Endothelial cell of umbilical vein (primary cell): Measurements from ENCODE around the gene SIM1. TPM values are rescaled to one million over a fixed set of nuclear protein-coding genes. Genes with fewer than 3 reads are reported as not detected.

ENCODE experiments used
- BruUV-seq: library from RNA; stranded (reverse); fragments of 400-500 nt; replicated peaks from 2 replicates; lab custom pipeline; 2021; lab: Mats Ljungman, UMichigan
- CTCF ChIA-PET: fragments of 300-600, 350-600 bp; sonication (Branson Sonifier 250); formaldehyde crosslinking; loops from one replicate; lab custom pipeline; 2021; ENCODE audit warnings: antibody characterized with exemption, inconsistent platforms; lab: Charles Lee
- POLR2A ChIA-PET: fragments of 300-600, 350-600 bp; sonication (Branson Sonifier 250); formaldehyde crosslinking; loops from one replicate; lab custom pipeline; 2021; ENCODE audit warnings: antibody characterized with exemption, inconsistent platforms; lab: Charles Lee
- DNase-seq: peaks from one replicate; pipeline ENCODE4 v3.0.0-alpha.2; 2011; ENCODE audit warnings: low read depth, low spot score
- FAIRE-seq: peaks from 2 replicates; lab custom pipeline; 2011; peaks lifted over from hg19 to GRCh38; lab: Jason Lieb, UNC
- H2AFZ ChIP-seq: 2 replicates; pipeline ENCODE4 v1.6.0; 2012; ENCODE audit warnings: low read depth, low read length, control low read depth, inconsistent platforms
- H3K27ac ChIP-seq: 2 replicates; pipeline ENCODE4 v1.5.1; 2011; ENCODE audit warnings: low read depth, mild to moderate bottlenecking, control low read depth, low read length, moderate library complexity; ENCODE audit not compliant: insufficient read depth
- H3K27me3 ChIP-seq, 2 experiments: 2 replicates each; pipeline versions ENCODE4 v1.6.0 to v1.6.1; 2011; ENCODE audit warnings: low read length in 2 of 2, mixed read lengths in 1 of 2; ENCODE audit not compliant: control insufficient read depth in 2 of 2, insufficient read depth in 2 of 2
- H3K36me3 ChIP-seq, 2 experiments: 2 replicates in 1 of 2; 3 replicates in 1 of 2; pipeline ENCODE4 v1.5.1; 2011; ENCODE audit warnings: low read length in 2 of 2, mild to moderate bottlenecking in 1 of 2, moderate library complexity in 1 of 2; ENCODE audit not compliant: control insufficient read depth in 2 of 2, insufficient read depth in 2 of 2; ENCODE audit errors: extremely low read depth in 1 of 2
- H3K4me1 ChIP-seq: 3 replicates; pipeline ENCODE4 v1.5.1; 2011; ENCODE audit warnings: mild to moderate bottlenecking, low read length; ENCODE audit not compliant: control insufficient read depth, insufficient read depth; ENCODE audit errors: extremely low read depth
- H3K4me2 ChIP-seq: 2 replicates; pipeline ENCODE4 v1.6.1; 2011; ENCODE audit warnings: low read length, control low read depth, mixed read lengths; ENCODE audit not compliant: insufficient read depth
- H3K4me3 ChIP-seq, 3 experiments: fragments of 200-600 bp in 1 of 3; sonication (generic), shearing (Covaris generic) in 1 of 3; replicated peaks in 1 of 3; 2 replicates each; pipeline ENCODE4 v1.5.1; 2011 to 2016; ENCODE audit warnings: control low read depth in 3 of 3, low read length in 3 of 3, mild to moderate bottlenecking in 2 of 3, inconsistent platforms in 1 of 3, low read depth in 1 of 3, moderate library complexity in 1 of 3; ENCODE audit not compliant: insufficient read depth in 1 of 3
- H3K79me2 ChIP-seq: 2 replicates; pipeline ENCODE4 v1.6.0; 2012; ENCODE audit warnings: low read length, inconsistent platforms; ENCODE audit not compliant: control insufficient read depth, insufficient read depth
- H3K9ac ChIP-seq: replicated peaks from 2 replicates; pipeline ENCODE3; 2011; ENCODE audit warnings: low read length, control low read depth; ENCODE audit not compliant: insufficient read depth; ENCODE audit errors: extremely low read depth
- H3K9me1 ChIP-seq: replicated peaks from 3 replicates; pipeline ENCODE4 v1.6.0; 2011; ENCODE audit warnings: mild to moderate bottlenecking, low read length; ENCODE audit not compliant: control insufficient read depth, insufficient read depth; ENCODE audit errors: extremely low read depth
- H3K9me3 ChIP-seq: replicated peaks from 2 replicates; pipeline ENCODE4 v1.5.1; 2012; ENCODE audit warnings: low read length, inconsistent platforms; ENCODE audit not compliant: control insufficient read depth, insufficient read depth
- H4K20me1 ChIP-seq: replicated peaks from 2 replicates; pipeline ENCODE3; 2011; ENCODE audit warnings: mild to moderate bottlenecking, low read length; ENCODE audit not compliant: control insufficient read depth, insufficient read depth; ENCODE audit errors: extremely low read depth
- EZH2 ChIP-seq: IDR thresholded peaks from 2 replicates; pipeline ENCODE4 v1.6.1; 2012; ENCODE audit warnings: borderline replicate concordance, low read depth, mild to moderate bottlenecking, moderate library complexity, low read length, inconsistent platforms; ENCODE audit not compliant: severe bottlenecking
- FOS ChIP-seq: IDR thresholded peaks from 2 replicates; pipeline ENCODE4 v1.6.1; 2011; ENCODE audit warnings: mild to moderate bottlenecking, low read length, moderate library complexity, borderline replicate concordance; ENCODE audit not compliant: insufficient read depth
- GATA2 ChIP-seq: IDR thresholded peaks from 2 replicates; pipeline ENCODE4 v1.7.0; 2011; ENCODE audit warnings: low read depth, mild to moderate bottlenecking, moderate library complexity, mixed read lengths, low read length; ENCODE audit not compliant: insufficient read length, insufficient read depth
- JUN ChIP-seq: IDR thresholded peaks from 2 replicates; pipeline ENCODE4 v1.6.1; 2011; ENCODE audit warnings: borderline replicate concordance, low read depth; ENCODE audit not compliant: insufficient read length, insufficient read depth
- MYC ChIP-seq: IDR thresholded peaks from one replicate; pipeline ENCODE4 v1.6.1; 2011; ENCODE audit warnings: mild to moderate bottlenecking, low read depth, low read length
- POLR2A ChIP-seq: IDR thresholded peaks from 2 replicates; pipeline ENCODE4 v1.6.1; 2012; ENCODE audit warnings: low read depth, mild to moderate bottlenecking, control low read depth, low read length
- POLR2AphosphoS5 ChIP-seq: IDR thresholded peaks from 2 replicates; pipeline ENCODE4 v1.6.1; 2012; ENCODE audit warnings: low read depth, mild to moderate bottlenecking, control low read depth, low read length, moderate library complexity; ENCODE audit not compliant: insufficient read depth
- dilution Hi-C: fragments of 300-500 bp; cut with MboI; formaldehyde crosslinking; loops from one replicate; pipeline ENCODE4 v1.15.0; 2019; ENCODE audit warnings: low sequenced_read_pairs; ENCODE audit not compliant: extremely low pct_ligation_motif_present
- intact Hi-C: fragments of 100-400 bp; cut with micrococcal nuclease; formaldehyde crosslinking; loops from one replicate; pipeline ENCODE4 v1.10.0; 2022
- polyA plus RNA-seq, 4 experiments: library from polyadenylated mRNA; depleted of rRNA in 3 of 4; stranded (reverse) in 3 of 4; unstranded in 1 of 4; fragments of >200 nt; gene quantifications; 2 replicates each; pipeline versions ENCODE4 v1.2.1 to v1.2.3, GENCODE V29; 2011 to 2012; ENCODE audit warnings: missing spikeins in 1 of 4
- total RNA-seq: library from RNA; stranded (reverse); gene quantifications from 2 replicates; pipeline ENCODE4 v1.2.3, GENCODE V29; 2021
- TF ChIP-seq, protein P1 (sequence below), 2 donors: IDR thresholded peaks; 1 replicate in 1 of 2; 2 replicates in 1 of 2; pipeline ENCODE4 v1.5.1; 2011; ENCODE audit warnings: low read length in 2 of 2, mild to moderate bottlenecking in 2 of 2, moderate library complexity in 2 of 2, control low read depth in 1 of 2, inconsistent platforms in 1 of 2, low read depth in 1 of 2; ENCODE audit not compliant: insufficient read depth in 1 of 2; ENCODE audit errors: extremely low read depth in 1 of 2
- TF ChIP-seq, protein P2 (sequence below): IDR thresholded peaks from 2 replicates; pipeline ENCODE4 v1.6.1; 2011; ENCODE audit not compliant: insufficient read depth, insufficient read length

SIM1 gene
- total and polyA plus RNA-seq, 2 donors (not counting 3 experiments of a cell fraction or from before 2014, with no cell fraction given): 0.14 to 0.29 TPM

DNA sequence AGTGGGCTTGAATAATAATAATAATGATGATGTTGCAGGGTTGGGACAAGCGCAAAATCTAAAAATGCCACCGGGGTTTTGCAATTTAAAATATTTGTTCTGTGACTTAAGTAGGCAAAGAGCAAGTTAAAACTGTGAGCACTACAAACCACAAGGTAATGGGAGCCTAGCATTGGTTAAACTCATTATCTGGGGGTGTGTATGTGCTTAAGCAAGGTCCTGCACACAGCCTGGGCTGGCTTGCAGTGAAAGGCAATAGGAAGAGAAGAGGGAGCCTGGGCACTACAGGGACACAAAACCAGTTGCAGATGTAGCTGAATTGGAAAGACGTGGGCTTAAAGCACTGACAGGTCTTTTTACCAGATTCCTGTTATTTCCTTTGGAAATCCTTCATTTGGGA lies 11.7 kb downstream of the SIM1 start:
- H3K4me2 ChIP-seq: no peak overlapping the region
- dilution Hi-C loops: loop anchor here (25.0 kb wide), 1 partner anchor 341 kb away; no protein-coding TSS in a partner anchor
- no peak for FAIRE-seq

More for the DNA sequence above, 11.7 kb downstream of the SIM1 start:
- Histone ChIP-seq H3K27ac (no peak overlapping the region), H2AFZ (no peak overlapping the region), H3K36me3 (no peaks in the 10 kb centered on the region), H3K4me3 (no peak overlapping the region), H3K27me3 (peaks cover 83 to 92% of the 10 kb centered on the region in 2 experiments), H3K9me3 (no peaks in the 10 kb centered on the region), H3K79me2 (no peaks in the 10 kb centered on the region), H3K9me1 (no peaks in the 10 kb centered on the region), H3K4me1 (peaks cover 8% of the 10 kb centered on the region), H4K20me1 (no peaks in the 10 kb centered on the region), H3K9ac (no peak overlapping the region)
- no peak for DNase-seq
- intact Hi-C loops: no loop called here
- TF ChIP-seq, protein P1, sequence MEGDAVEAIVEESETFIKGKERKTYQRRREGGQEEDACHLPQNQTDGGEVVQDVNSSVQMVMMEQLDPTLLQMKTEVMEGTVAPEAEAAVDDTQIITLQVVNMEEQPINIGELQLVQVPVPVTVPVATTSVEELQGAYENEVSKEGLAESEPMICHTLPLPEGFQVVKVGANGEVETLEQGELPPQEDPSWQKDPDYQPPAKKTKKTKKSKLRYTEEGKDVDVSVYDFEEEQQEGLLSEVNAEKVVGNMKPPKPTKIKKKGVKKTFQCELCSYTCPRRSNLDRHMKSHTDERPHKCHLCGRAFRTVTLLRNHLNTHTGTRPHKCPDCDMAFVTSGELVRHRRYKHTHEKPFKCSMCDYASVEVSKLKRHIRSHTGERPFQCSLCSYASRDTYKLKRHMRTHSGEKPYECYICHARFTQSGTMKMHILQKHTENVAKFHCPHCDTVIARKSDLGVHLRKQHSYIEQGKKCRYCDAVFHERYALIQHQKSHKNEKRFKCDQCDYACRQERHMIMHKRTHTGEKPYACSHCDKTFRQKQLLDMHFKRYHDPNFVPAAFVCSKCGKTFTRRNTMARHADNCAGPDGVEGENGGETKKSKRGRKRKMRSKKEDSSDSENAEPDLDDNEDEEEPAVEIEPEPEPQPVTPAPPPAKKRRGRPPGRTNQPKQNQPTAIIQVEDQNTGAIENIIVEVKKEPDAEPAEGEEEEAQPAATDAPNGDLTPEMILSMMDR (IDR thresholded peaks at IDR 0.05; ENCODE audit: extremely low read depth in 1 of 2, insufficient read depth in 1 of 2, low read depth in 1 of 2, low read length in 2 of 2): no peak
- TF ChIP-seq GATA2 (no peak), FOS (no peak), POLR2AphosphoS5 (no peak), JUN (no peak), POLR2A (no peak), EZH2 (no peak), MYC (no peak)
- TF ChIP-seq, protein P2, sequence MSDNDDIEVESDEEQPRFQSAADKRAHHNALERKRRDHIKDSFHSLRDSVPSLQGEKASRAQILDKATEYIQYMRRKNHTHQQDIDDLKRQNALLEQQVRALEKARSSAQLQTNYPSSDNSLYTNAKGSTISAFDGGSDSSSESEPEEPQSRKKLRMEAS: no peak
- BruUV-seq: no TSS peak
- ChIA-PET CTCF (interaction anchor here (0.5 to 2.4 kb wide), 5 partner anchors 7 to 337 kb away, joined by 3 to 15 read pairs (median 3); partner anchors contain the start of gene SIM1), POLR2A (no interaction called here)
